SK-N-SH (cell line): ENCODE results near the gene PDIA6.

Source experiments
- CTCF ChIP-seq: fragments of 200-600 bp; sonication (generic); IDR thresholded peaks from 2 replicates; pipeline ENCODE4 v1.6.1; 2017; ENCODE audit warnings: antibody characterized with exemption, mild to moderate bottlenecking, moderate library complexity
- EP300 ChIP-seq, 2 experiments: IDR thresholded peaks; 2 replicates each; pipeline versions ENCODE4 v1.4.0 to v1.6.1; 2012; ENCODE audit warnings: borderline replicate concordance in 1 of 2, low read depth in 1 of 2, low read length in 1 of 2
- FOXM1 ChIP-seq: IDR thresholded peaks from 2 replicates; pipeline ENCODE4 v1.4.0; 2012; ENCODE audit warnings: low read depth, mild to moderate bottlenecking
- MXI1 ChIP-seq: IDR thresholded peaks from 2 replicates; pipeline ENCODE4 v1.6.1; 2012; ENCODE audit warnings: mild to moderate bottlenecking, low read depth, low read length, improper control_type of control experiment
- POLR2AphosphoS5 ChIP-seq: IDR thresholded peaks from 2 replicates; pipeline ENCODE4 v1.6.1; 2012; ENCODE audit warnings: low read depth, low read length
- RAD21 ChIP-seq: IDR thresholded peaks from 2 replicates; pipeline ENCODE4 v1.6.1; 2012; ENCODE audit warnings: mild to moderate bottlenecking, low read length
- REST ChIP-seq: IDR thresholded peaks from 2 replicates; pipeline ENCODE4 v1.6.1; 2012; ENCODE audit warnings: mild to moderate bottlenecking, low read depth, low read length, moderate library complexity
- RFX5 ChIP-seq: IDR thresholded peaks from 2 replicates; pipeline ENCODE4 v1.6.1; 2012; ENCODE audit warnings: mild to moderate bottlenecking, improper control_type of control experiment, low read length
- RXRA ChIP-seq: IDR thresholded peaks from 2 replicates; pipeline ENCODE4 v1.4.0; 2012; ENCODE audit warnings: low read depth, mild to moderate bottlenecking, borderline replicate concordance
- TAF1 ChIP-seq: IDR thresholded peaks from 2 replicates; pipeline ENCODE4 v1.6.1; 2012; ENCODE audit warnings: low read depth, mild to moderate bottlenecking, low read length, moderate library complexity, borderline replicate concordance
- TEAD4 ChIP-seq: IDR thresholded peaks from 2 replicates; pipeline ENCODE4 v1.4.0; 2012; ENCODE audit warnings: mild to moderate bottlenecking, borderline replicate concordance; ENCODE audit not compliant: insufficient read depth
- YY1 ChIP-seq: IDR thresholded peaks from 2 replicates; pipeline ENCODE4 v1.4.0; 2012; ENCODE audit warnings: low read depth, mild to moderate bottlenecking

- TF ChIP-seq EP300 (IDR thresholded peaks at IDR 0.05; ENCODE audit: borderline replicate concordance in 1 of 2, low read depth in 1 of 2, low read length in 1 of 2), result no peak
- no peak for TF ChIP-seq CTCF
- TF ChIP-seq FOXM1, result no peak
- no peak for TF ChIP-seq TEAD4
- TF ChIP-seq YY1, result no peak
- no peak for TF ChIP-seq POLR2AphosphoS5
- no peak for TF ChIP-seq REST
- TF ChIP-seq RFX5, result no peak
- TF ChIP-seq MXI1, result no peak
- TF ChIP-seq RXRA, result no peak
- TF ChIP-seq RAD21, result no peak
- TF ChIP-seq TAF1, result no peak
Measured at GRCh38 chr2:10838734-10839133, 26.1 kb upstream of the PDIA6 start.
